T-cell (primary cell): ENCODE results near the gene NAT8L. TPM values are rescaled to one million over a fixed set of nuclear protein-coding genes. Genes with fewer than 3 reads are reported as not detected.
"Not testable (repeated sequence)": the region's sequence is repeated elsewhere in the genome, so short reads cannot be mapped to it uniquely, and the experiment has no call there.

Source experiments
- ATAC-seq, 4 experiments: fragments of 200-7000 bp in 3 of 4; fragments of 150-1000 bp in 1 of 4; cut with Tn5 transposase; replicated peaks in 1 of 4; 1 replicate in 3 of 4; 2 replicates in 1 of 4; pipeline ENCODE4 v1.10.0; 2021; ENCODE audit warnings: moderate library complexity in 3 of 4, mild to moderate bottlenecking in 2 of 4, moderate number of reproducible peaks in 1 of 4
- CTCF ChIA-PET, 2 donors: fragments of 300-600 bp; sonication (Branson Sonifier 250); formaldehyde crosslinking; loops; one replicate each; lab custom pipeline; 2022; ENCODE audit warnings: antibody characterized with exemption in 2 of 2; lab: Charles Lee
- POLR2A ChIA-PET, 2 donors: fragments of 300-600 bp; sonication (Branson Sonifier 250); formaldehyde crosslinking; loops; one replicate each; lab custom pipeline; 2022; ENCODE audit warnings: antibody characterized with exemption in 2 of 2; lab: Charles Lee
- DNase-seq, 35 experiments: peaks; one replicate each; pipeline versions ENCODE4 v3.0.0 to v3.0.0-alpha.2; 2013 to 2023
- H3K27ac ChIP-seq: one replicate; pipeline ENCODE4 v1.5.1; 2013; ENCODE audit warnings: low read length
- H3K27me3 ChIP-seq, 2 experiments: replicated peaks in 1 of 2; 1 replicate in 1 of 2; 2 replicates in 1 of 2; pipeline versions ENCODE4 v1.6.1 to v1.7.0; 2013; ENCODE audit warnings: low read length in 1 of 2, mixed read lengths in 1 of 2; ENCODE audit not compliant: control insufficient read depth in 2 of 2, insufficient read depth in 2 of 2; ENCODE audit errors: extremely low read depth in 1 of 2
- H3K36me3 ChIP-seq, 2 donors: 1 replicate in 1 of 2; 2 replicates in 1 of 2; pipeline versions ENCODE4 v1.6.1 to v1.7.0; 2013; ENCODE audit warnings: low read length in 1 of 2; ENCODE audit not compliant: control insufficient read depth in 2 of 2, insufficient read depth in 1 of 2; ENCODE audit errors: extremely low read depth in 1 of 2
- H3K4me1 ChIP-seq, 2 experiments: 1 replicate in 1 of 2; 2 replicates in 1 of 2; pipeline versions ENCODE4 v1.6.1 to v1.7.0; 2013; ENCODE audit warnings: low read length in 2 of 2, mixed read lengths in 1 of 2; ENCODE audit not compliant: insufficient read depth in 2 of 2, control insufficient read depth in 1 of 2; ENCODE audit errors: extremely low read depth in 1 of 2
- H3K4me3 ChIP-seq, 2 donors: 1 replicate in 1 of 2; 2 replicates in 1 of 2; pipeline versions ENCODE4 v1.5.1 to v1.7.0; 2013; ENCODE audit warnings: mild to moderate bottlenecking in 2 of 2, low read length in 1 of 2, moderate library complexity in 1 of 2; ENCODE audit not compliant: control insufficient read depth in 1 of 2; ENCODE audit errors: extremely low read depth in 1 of 2
- H3K9me3 ChIP-seq: 2 replicates; pipeline ENCODE4 v1.7.0; 2013
- H3K27ac Mint-ChIP-seq, 2 donors: one replicate each; pipeline ENCODE4 v1.8.0; 2020 to 2021; ENCODE audit warnings: mild to moderate bottlenecking in 2 of 2, mixed read lengths in 2 of 2
- H3K27me3 Mint-ChIP-seq, 2 donors: one replicate each; pipeline ENCODE4 v1.8.0; 2021 to 2022; ENCODE audit warnings: mixed read lengths in 2 of 2
- H3K36me3 Mint-ChIP-seq: one replicate; pipeline ENCODE4 v1.8.0; 2021; ENCODE audit warnings: mixed read lengths
- H3K4me1 Mint-ChIP-seq, 3 donors: one replicate each; pipeline ENCODE4 v1.8.0; 2020 to 2022; ENCODE audit warnings: mixed read lengths in 3 of 3, mild to moderate bottlenecking in 1 of 3
- H3K4me3 Mint-ChIP-seq, 3 donors: one replicate each; pipeline ENCODE4 v1.8.0; 2020 to 2022; ENCODE audit warnings: mild to moderate bottlenecking in 3 of 3, mixed read lengths in 3 of 3, moderate library complexity in 3 of 3
- H3K9me3 Mint-ChIP-seq, 3 donors: one replicate each; pipeline ENCODE4 v1.8.0; 2020 to 2022; ENCODE audit warnings: mixed read lengths in 3 of 3
- WGBS: methylation state at CpG from one replicate; pipeline ENCODE4 v1.1.5; 2013; ENCODE audit warnings: missing lambda C conversion rate; ENCODE audit not compliant: insufficient coverage; 5-methylcytosine and 5-hydroxymethylcytosine counted together
- total RNA-seq, 35 experiments: library from RNA in 6 of 35; stranded (reverse) in 6 of 35; fragments of 120-200 nt in 1 of 35; gene quantifications; one replicate each; pipeline versions ENCODE4 v1.2.1 to v1.2.4 and lab custom pipeline; 2013 to 2026

Gene NAT8L
- total RNA-seq, 5 donors from 2014 or later (not counting 1 experiment from before 2014, with no cell fraction given) = 0.06 to 0.35 (median 0.11) TPM; not detected in 1

- POLR2A ChIA-PET = no interaction called here
- H3K9me3 ChIP-seq = no peaks in the 10 kb centered on the region
- H3K27ac Mint-ChIP-seq = no peak overlapping the region
- ATAC-seq = no peak
- H3K36me3 ChIP-seq = no peaks in the 10 kb centered on the region
- H3K27me3 ChIP-seq = peaks cover 6 to 25% of the 10 kb centered on the region in 2 experiments
- CTCF ChIA-PET = no interaction called here
- no peak overlapping the region for H3K4me3 Mint-ChIP-seq
- no peak for DNase-seq
- H3K27ac ChIP-seq = no peak overlapping the region
- H3K4me1 Mint-ChIP-seq = no peaks in the 10 kb centered on the region
- no peak overlapping the region for H3K4me3 ChIP-seq
- H3K9me3 Mint-ChIP-seq = peaks cover 0 to 5% (median 4%) of the 10 kb centered on the region in 3 donors
- H3K4me1 ChIP-seq = no peaks in the 10 kb centered on the region
- no peaks in the 10 kb centered on the region for H3K36me3 Mint-ChIP-seq
- H3K27me3 Mint-ChIP-seq = peaks cover 48 to 56% of the 10 kb centered on the region in 2 donors
Observed at GRCh38 chr4:2024683-2025082, 34.4 kb upstream of the NAT8L start.

GRCh38 chr4:2025817-2026216 is 33.3 kb upstream of the NAT8L start:
- no peaks in the 10 kb centered on the region for H3K9me3 ChIP-seq
- no peak overlapping the region for H3K27ac ChIP-seq
- Mint-ChIP-seq H3K27ac (no peak overlapping the region), H3K36me3 (no peaks in the 10 kb centered on the region), H3K9me3 (peaks cover 0 to 5% (median 4%) of the 10 kb centered on the region in 3 donors), H3K4me1 (no peaks in the 10 kb centered on the region), H3K4me3 (no peak overlapping the region), H3K27me3 (peaks cover 41 to 54% of the 10 kb centered on the region in 2 donors)
- H3K4me1 ChIP-seq = no peaks in the 10 kb centered on the region
- CTCF ChIA-PET = no interaction called here
- H3K4me3 ChIP-seq = no peak overlapping the region
- H3K36me3 ChIP-seq = no peaks in the 10 kb centered on the region
- ATAC-seq (no peak), DNase-seq (no peak)
- peaks cover 6 to 20% of the 10 kb centered on the region in 2 experiments for H3K27me3 ChIP-seq
- POLR2A ChIA-PET = no interaction called here

- H3K4me1 Mint-ChIP-seq, H3K27ac Mint-ChIP-seq, H3K9me3 Mint-ChIP-seq, H3K36me3 Mint-ChIP-seq, H3K9me3 ChIP-seq, H3K4me3 ChIP-seq, CTCF ChIA-PET, H3K4me1 ChIP-seq, DNase-seq, POLR2A ChIA-PET, ATAC-seq, H3K4me3 Mint-ChIP-seq, H3K27ac ChIP-seq, H3K36me3 ChIP-seq: not testable (repeated sequence)
- peaks cover 34 to 47% of the 10 kb centered on the region in 2 donors for H3K27me3 Mint-ChIP-seq
- peaks cover 4 to 14% of the 10 kb centered on the region in 2 experiments for H3K27me3 ChIP-seq
- no CpG with 5 or more reads among the region's 4 CpGs for WGBS
Observed at GRCh38 chr4:2027120-2027519, 32.0 kb upstream of the NAT8L start.

GRCh38 chr4:2031161-2031560 is 28.0 kb upstream of the NAT8L start:
- H3K27ac Mint-ChIP-seq, ATAC-seq, H3K27ac ChIP-seq, POLR2A ChIA-PET, H3K36me3 ChIP-seq, H3K36me3 Mint-ChIP-seq, H3K4me3 ChIP-seq, H3K9me3 ChIP-seq, DNase-seq, H3K9me3 Mint-ChIP-seq, H3K4me1 Mint-ChIP-seq, H3K4me3 Mint-ChIP-seq, H3K4me1 ChIP-seq, CTCF ChIA-PET: not testable (repeated sequence)
- peaks cover 27 to 39% of the 10 kb centered on the region in 2 donors for H3K27me3 Mint-ChIP-seq
- H3K27me3 ChIP-seq = peaks cover 2 to 18% of the 10 kb centered on the region in 2 experiments

GRCh38 chr4:2036327-2036726 is 22.8 kb upstream of the NAT8L start:
- Mint-ChIP-seq H3K36me3 (no peaks in the 10 kb centered on the region), H3K27me3 (peaks cover 40 to 43% of the 10 kb centered on the region in 2 donors), H3K9me3 (no peaks in the 10 kb centered on the region), H3K27ac (no peak overlapping the region), H3K4me1 (peaks cover 3 to 8% (median 5%) of the 10 kb centered on the region in 3 donors), H3K4me3 (no peak overlapping the region)
- DNase-seq (no peak), ATAC-seq (no peak)
- CTCF ChIA-PET = interaction anchor here (0.6 to 0.7 kb wide), 2 partner anchors 14 to 318 kb away, joined by 3 read pairs; no protein-coding TSS in a partner anchor
- peaks cover 7 to 48% of the 10 kb centered on the region in 2 experiments for H3K27me3 ChIP-seq
- 96% methylated on average over 7 of the region's 10 CpGs for WGBS
- H3K36me3 ChIP-seq = no peaks in the 10 kb centered on the region
- H3K4me1 ChIP-seq = peaks cover 4 to 7% of the 10 kb centered on the region in 2 experiments
- H3K9me3 ChIP-seq = no peaks in the 10 kb centered on the region
- no peak overlapping the region for H3K27ac ChIP-seq
- POLR2A ChIA-PET = no interaction called here
- no peak overlapping the region for H3K4me3 ChIP-seq

- no peak overlapping the region for H3K27ac ChIP-seq
- no peak overlapping the region for H3K4me3 ChIP-seq
- H3K9me3 ChIP-seq = no peaks in the 10 kb centered on the region
- ChIA-PET POLR2A (no interaction called here), CTCF (no interaction called here)
- DNase-seq (no peak), ATAC-seq (no peak)
- H3K27me3 ChIP-seq = peaks cover 7 to 50% of the 10 kb centered on the region in 2 experiments
- H3K4me3 Mint-ChIP-seq = no peak overlapping the region
- H3K36me3 Mint-ChIP-seq = no peaks in the 10 kb centered on the region
- no peak overlapping the region for H3K27ac Mint-ChIP-seq
- WGBS = 86% methylated on average over 4 of the region's 7 CpGs
- H3K27me3 Mint-ChIP-seq = peaks cover 42% of the 10 kb centered on the region in 2 donors
- peaks cover 4 to 11% of the 10 kb centered on the region in 2 experiments for H3K4me1 ChIP-seq
- H3K4me1 Mint-ChIP-seq = peaks cover 3 to 8% (median 8%) of the 10 kb centered on the region in 3 donors
- H3K36me3 ChIP-seq = no peaks in the 10 kb centered on the region
- no peaks in the 10 kb centered on the region for H3K9me3 Mint-ChIP-seq
Observed at GRCh38 chr4:2036866-2037265, 22.3 kb upstream of the NAT8L start.
